ENCODE measurements around the gene TSPYL2.

Gene TSPYL2

DNA sequence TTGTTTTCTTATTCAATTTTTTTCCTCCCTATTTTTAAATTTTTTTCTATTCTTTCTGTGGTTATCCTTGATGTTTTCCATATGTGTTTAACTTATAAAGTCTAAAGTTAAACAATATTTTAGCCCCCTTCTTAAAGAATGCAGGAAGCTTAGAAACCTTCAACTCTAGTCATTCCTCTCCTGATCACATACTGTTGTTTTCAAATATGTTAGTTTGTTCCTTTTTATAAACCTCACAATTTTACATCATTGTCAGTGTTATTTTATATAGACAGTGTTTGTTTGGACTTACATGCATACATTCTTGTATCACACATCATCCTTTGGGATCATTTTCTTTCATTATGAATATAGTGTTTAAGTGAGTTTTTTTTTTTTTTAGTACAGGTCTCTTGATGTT, 43.3 kb downstream of the TSPYL2 start:
- in situ Hi-C loops (cut with HindIII; ENCODE audit: low sequenced_read_pairs) = no loop called here

- in situ Hi-C loops (cut with HindIII; ENCODE audit: low sequenced_read_pairs) = no loop called here
These were observed 44.2 kb downstream of the TSPYL2 start for GRCh38 chrX:53126377-53126776.

GRCh38 chrX:53128097-53128749, 46.1 kb downstream of the TSPYL2 start:
- in situ Hi-C loops (cut with HindIII; ENCODE audit: low sequenced_read_pairs) = no loop called here

- in situ Hi-C loops (cut with HindIII; ENCODE audit: low sequenced_read_pairs) = no loop called here
These were observed 51.2 kb downstream of the TSPYL2 start for GRCh38 chrX:53133400-53133799.

DNA sequence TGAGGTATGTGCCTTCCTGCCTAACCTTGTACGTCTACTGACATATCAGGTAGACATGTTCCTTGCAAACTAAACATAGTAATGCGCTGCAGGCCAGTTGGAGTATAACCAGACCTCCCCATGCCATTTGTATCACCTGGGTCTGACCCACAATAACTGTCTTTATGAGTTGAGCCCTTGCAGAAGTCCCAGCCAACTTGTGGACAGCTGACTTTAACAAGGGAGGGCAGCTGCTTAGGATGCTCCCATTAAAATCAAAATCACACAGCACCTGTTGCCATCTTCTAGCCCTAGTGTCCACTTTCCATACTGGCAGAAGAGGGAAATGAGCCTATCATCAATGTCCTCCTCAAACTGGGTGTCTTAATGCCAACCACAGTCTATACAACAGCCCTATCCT, 53.4 kb downstream of the TSPYL2 start:
- in situ Hi-C loops (cut with HindIII; ENCODE audit: low sequenced_read_pairs) = no loop called here

All from DLD1 (cell line).